Measurements from ENCODE around the gene FAM50A.

Gene FAM50A

DNA sequence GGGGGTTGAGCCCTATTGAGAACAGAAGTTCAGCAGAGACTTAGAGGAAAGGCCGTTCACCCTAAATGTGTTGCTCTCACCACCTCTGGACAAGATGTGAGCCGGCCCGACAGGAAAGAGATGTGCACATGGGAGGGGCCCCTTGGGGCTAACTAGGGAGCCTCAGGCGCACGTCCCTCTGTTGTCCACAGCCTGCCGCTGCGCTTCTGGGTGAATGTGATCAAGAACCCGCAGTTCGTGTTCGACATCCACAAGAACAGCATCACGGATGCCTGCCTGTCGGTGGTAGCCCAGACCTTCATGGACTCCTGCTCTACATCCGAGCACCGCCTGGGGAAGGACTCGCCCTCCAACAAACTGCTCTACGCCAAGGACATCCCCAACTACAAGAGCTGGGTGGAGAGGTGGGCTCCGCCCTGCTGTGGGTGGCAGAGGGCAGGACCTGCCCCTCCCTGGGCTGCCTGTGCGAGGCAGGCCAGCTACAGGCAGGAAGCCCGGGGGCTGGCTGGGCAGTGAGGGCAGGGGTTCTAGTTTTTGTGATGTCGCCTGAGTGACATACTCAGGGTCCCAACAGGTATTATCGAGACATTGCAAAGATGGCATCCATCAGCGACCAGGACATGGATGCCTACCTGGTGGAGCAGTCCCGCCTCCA is 27.1 kb downstream of the FAM50A start:
- Histone ChIP-seq H3K4me1 (ENCODE audit: insufficient read depth, low read length) (no peaks in the 10 kb centered on the region), H3K9me3 (ENCODE audit: control insufficient read depth, insufficient read depth, low read length) (no peaks in the 10 kb centered on the region), H3K9ac (ENCODE audit: low read depth, low read length) (no peak overlapping the region), H3K36me3 (ENCODE audit: insufficient read depth, low read length) (no peaks in the 10 kb centered on the region; the same call in 1 of the 2 replicates)

DNA sequence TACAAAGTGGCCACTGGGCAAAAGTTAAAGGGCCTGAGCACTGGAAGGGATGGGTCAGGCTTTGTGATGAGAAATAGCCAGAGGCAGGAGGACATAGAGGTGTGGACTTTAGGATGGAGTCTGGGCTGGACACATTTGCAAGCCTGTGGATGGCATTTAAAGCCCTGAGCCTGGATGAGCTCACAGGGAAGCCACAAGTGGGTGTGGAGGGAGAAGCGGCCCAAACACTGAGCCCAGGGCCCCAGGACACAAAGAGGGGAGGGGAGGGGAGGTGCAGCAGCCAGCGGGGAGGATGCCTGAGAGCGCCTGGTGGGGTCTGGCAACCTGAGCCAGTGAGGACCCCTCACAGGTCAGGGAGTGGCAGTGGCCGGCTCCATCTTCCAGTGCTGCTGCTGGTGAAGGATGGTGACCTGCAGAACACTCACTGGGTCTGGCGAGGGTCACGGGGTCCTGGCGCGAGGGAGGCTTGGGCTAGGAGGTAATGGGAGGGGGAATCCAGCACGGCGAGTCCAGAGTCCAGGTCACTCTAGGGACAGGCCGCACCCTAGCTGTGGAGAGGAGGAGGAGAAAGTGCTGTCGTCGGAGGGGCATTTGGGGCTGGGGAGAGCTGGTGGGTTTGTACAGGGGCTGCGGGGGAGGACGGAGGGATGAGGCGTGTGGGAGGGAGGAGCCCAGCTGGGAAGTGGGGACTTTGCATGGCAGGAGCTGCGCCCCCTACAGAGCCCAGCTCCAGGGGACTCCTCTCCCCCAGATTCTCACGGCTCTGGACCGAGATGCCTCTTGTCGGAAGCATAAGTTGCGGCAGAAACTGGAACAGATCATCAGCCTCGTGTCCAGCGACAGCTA is 28.1 kb downstream of the FAM50A start:
- no peaks in the 10 kb centered on the region; the same call in 1 of the 2 replicates for H3K36me3 ChIP-seq (ENCODE audit: insufficient read depth, low read length)
- H3K9me3 ChIP-seq (ENCODE audit: control insufficient read depth, insufficient read depth, low read length): no peaks in the 10 kb centered on the region
- H3K4me1 ChIP-seq (ENCODE audit: insufficient read depth, low read length): no peaks in the 10 kb centered on the region

DNA sequence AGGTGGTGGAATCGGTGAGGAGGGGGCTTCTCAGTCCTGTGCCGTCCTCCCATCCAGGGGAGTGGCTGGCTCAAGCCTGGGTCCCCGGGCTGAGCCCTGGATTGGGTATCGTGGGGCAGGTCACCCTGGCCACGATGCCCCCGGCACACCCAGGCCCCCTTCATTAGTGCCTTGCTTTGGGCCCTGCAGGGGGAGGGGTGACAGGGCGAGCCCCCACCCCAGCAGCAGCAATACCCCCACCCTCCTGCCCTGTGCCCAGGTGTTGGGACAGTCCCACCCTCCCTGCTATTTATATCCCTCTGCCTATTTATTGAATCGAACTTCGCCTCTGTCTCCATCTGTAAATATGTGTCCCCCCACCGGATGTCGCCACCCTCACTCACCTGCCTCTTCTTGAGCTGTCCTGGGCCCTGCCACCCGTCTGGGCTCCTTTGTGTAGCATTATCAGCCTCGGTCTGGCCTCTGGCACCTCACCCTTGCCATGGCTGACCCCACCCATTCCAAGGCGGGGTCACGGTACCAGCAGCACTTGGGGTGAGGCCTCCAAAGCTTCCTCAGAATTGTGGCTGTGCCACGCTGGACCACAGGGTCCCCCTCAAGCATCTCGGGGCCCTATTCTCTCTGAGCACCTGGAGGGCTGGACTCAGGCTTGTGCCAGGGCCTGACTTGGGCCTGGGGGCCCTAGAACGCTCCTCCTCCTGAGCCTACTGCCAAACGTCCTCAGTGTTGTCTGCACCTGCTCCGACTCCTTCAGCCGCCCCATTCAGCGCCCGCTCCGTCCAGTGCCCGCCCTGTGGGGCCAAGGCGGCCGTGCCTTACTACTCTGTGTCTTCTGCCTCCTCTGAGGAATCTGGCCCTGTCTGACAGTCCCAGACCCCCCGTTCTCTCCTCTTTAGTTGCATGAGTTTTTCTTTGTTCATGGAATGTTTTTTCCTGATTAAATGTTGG is 29.0 kb downstream of the FAM50A start:
- Histone ChIP-seq H3K4me1 (ENCODE audit: insufficient read depth, low read length) (no peaks in the 10 kb centered on the region), H3K9ac (ENCODE audit: low read depth, low read length) (no peak overlapping the region), H3K36me3 (ENCODE audit: insufficient read depth, low read length) (no peaks in the 10 kb centered on the region; the same call in 1 of the 2 replicates), H3K9me3 (ENCODE audit: control insufficient read depth, insufficient read depth, low read length) (no peaks in the 10 kb centered on the region)

More for the DNA sequence above, 28.1 kb downstream of the FAM50A start:
- no peak overlapping the region for H3K9ac ChIP-seq (ENCODE audit: low read depth, low read length)

DNA sequence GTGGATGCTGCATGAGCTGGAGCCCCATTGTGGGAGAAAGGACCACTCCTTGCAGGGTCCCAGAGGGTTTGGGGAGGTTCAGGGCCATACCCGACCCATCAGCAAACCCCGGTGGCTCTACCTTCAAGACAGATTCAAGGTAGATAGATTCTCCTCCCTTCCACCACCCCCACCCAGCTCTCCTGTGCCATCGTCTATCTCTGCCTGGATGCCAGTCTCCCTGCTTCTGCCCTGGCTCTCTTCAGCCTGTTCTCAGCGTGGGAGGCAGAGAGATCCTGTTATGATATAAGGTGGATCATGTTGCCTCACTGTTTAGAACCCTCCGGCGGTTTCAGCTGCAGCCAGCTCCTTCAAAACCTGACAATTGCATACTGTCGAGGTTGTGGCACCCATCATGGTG is 29.7 kb downstream of the FAM50A start:
- Histone ChIP-seq H3K9me3 (ENCODE audit: control insufficient read depth, insufficient read depth, low read length) (no peaks in the 10 kb centered on the region), H3K36me3 (ENCODE audit: insufficient read depth, low read length) (no peaks in the 10 kb centered on the region; the same call in 1 of the 2 replicates), H3K9ac (ENCODE audit: low read depth, low read length) (no peak overlapping the region), H3K4me1 (ENCODE audit: insufficient read depth, low read length) (no peaks in the 10 kb centered on the region)

DNA sequence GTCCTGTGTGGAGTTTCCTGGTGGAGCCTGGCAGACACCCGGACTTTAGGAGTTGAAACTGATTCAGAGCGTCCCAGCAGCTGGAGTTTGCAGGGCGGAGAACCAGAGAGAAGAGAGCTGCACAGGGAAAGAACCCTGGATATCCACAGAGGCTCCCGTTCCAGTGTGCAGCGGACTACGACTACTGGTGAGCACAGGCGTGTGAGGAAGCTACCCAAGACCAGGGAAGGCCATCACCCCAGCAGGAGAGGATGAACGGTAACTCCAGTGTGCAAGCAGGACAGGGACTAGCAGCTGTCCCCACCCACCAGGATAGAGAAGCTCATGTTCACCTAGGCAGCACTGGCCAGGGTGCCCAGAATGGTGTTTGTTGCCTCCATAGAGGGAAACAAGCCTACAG is 32.9 kb downstream of the FAM50A start:
- no peaks in the 10 kb centered on the region for H3K4me1 ChIP-seq (ENCODE audit: insufficient read depth, low read length)
- H3K36me3 ChIP-seq (ENCODE audit: insufficient read depth, low read length): no peaks in the 10 kb centered on the region
- no peak overlapping the region for H3K9ac ChIP-seq (ENCODE audit: low read depth, low read length)
- no peaks in the 10 kb centered on the region for H3K9me3 ChIP-seq (ENCODE audit: control insufficient read depth, insufficient read depth, low read length)

DNA sequence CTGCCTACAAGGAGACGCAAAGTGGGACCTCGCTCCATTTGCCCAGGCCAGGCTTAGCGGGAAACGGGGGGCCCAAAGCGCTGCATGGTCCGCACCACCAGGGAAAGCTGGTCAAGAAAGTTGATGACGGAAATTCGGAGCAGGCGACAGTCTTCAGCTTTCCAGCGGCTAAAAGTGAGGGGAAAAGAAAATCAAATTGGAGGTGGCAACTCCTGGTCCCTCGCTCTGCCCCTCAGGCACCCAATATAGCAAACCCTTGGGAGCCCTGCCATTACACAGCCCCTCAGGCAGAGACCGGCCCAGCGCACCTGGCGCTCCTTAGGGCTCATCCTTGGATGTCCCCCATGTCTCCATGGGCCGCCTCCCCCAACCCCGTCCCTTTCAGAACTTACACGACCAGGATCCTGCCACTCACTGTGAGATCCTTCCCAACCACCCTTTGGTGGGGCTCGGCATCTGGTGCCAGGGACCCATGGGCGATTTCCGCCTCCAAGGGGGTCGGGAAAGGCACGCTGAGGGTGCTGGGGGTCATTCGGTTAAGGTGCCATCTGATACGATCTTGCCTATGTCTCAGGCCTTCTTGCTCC is 34.0 kb downstream of the FAM50A start:
- no peaks in the 10 kb centered on the region for H3K4me1 ChIP-seq (ENCODE audit: insufficient read depth, low read length)

DNA sequence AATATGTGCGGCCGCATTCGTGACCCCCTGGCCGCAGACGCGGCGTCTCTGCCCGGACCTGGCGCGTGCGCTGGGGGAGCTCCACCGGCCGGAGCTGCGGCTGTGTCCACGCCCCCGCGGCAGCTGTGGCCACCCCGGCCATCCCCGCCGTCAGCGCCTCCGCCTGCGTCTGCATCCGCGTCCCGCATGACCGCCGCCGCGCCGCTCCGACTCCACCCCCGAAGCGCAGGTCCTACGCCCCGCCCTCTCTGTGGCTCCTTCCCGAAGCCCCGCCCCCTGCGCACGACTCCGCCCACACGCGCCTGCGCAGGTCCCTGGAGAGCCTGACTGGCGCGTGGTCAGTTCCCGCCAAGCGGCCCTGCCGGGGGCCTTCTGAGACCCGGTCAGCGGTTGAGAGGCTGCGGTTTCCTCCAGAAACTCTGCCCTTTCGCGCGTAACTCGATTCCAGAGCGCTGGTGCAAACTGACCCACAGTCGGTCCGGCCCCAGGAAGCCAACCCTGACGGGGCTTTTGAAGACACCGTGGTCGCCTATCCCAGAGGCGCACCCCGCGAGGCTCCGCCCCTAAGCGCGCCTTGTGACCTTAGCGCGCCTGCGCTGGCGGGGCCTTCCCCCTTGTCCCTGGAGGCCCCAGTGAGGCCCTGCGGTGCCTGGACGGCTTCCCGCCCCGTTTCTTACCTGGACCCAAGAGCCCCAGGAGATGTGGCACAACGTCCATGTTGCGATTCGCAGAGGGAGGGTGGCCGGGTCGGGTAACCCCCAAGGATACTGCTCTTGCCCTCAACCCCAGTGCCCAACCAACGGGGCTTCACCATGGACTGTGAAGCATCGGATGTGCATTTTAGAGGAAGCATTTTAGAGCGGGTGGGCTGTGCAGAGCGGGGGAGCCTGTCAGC is 35.0 kb downstream of the FAM50A start, which contains the start of gene LAGE3:
Gene LAGE3 (minus strand): TSS at position 554 of the 895 bp plus-strand sequence. CDS start 366 bp downstream, at position 188.
- H3K36me3 ChIP-seq (ENCODE audit: insufficient read depth, low read length): no peaks in the 10 kb centered on the region
- H3K4me1 ChIP-seq (ENCODE audit: insufficient read depth, low read length): no peaks in the 10 kb centered on the region
- peak within 1 kb of the TSS; percentile 47 for H3K9ac ChIP-seq (ENCODE audit: low read depth, low read length)
- H3K9me3 ChIP-seq (ENCODE audit: control insufficient read depth, insufficient read depth, low read length): no peaks in the 10 kb centered on the region

More for the DNA sequence above, 34.0 kb downstream of the FAM50A start:
- no peaks in the 10 kb centered on the region for H3K9me3 ChIP-seq (ENCODE audit: control insufficient read depth, insufficient read depth, low read length)
- H3K9ac ChIP-seq (ENCODE audit: low read depth, low read length): peak overlapping the region; percentile 47; the same call in 1 of the 2 replicates
- no peaks in the 10 kb centered on the region for H3K36me3 ChIP-seq (ENCODE audit: insufficient read depth, low read length)

DNA sequence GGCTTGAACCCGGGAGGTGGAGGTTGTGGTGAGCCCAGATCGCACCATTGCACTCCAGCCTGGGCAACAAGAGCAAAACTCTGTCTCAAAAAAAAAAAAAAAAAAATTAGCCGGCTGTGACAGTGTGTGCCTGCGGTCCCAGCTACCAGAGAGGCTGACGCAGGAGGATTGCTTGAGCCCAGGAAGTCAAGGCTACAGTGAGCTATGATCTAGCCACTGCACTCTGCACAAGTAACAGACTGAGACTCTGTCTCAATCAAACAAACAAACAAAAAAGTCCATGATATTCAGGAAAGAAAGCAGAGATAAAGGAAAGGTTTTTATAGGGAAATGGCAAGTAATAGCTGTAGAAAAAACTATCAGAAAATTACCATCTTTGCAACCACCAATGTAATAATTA is 37.3 kb downstream of the FAM50A start:
- no peaks in the 10 kb centered on the region for H3K4me1 ChIP-seq (ENCODE audit: insufficient read depth, low read length)
- H3K9me3 ChIP-seq (ENCODE audit: control insufficient read depth, insufficient read depth, low read length): no peaks in the 10 kb centered on the region
- no peaks in the 10 kb centered on the region for H3K36me3 ChIP-seq (ENCODE audit: insufficient read depth, low read length)
- H3K9ac ChIP-seq (ENCODE audit: low read depth, low read length): no peak overlapping the region

DNA sequence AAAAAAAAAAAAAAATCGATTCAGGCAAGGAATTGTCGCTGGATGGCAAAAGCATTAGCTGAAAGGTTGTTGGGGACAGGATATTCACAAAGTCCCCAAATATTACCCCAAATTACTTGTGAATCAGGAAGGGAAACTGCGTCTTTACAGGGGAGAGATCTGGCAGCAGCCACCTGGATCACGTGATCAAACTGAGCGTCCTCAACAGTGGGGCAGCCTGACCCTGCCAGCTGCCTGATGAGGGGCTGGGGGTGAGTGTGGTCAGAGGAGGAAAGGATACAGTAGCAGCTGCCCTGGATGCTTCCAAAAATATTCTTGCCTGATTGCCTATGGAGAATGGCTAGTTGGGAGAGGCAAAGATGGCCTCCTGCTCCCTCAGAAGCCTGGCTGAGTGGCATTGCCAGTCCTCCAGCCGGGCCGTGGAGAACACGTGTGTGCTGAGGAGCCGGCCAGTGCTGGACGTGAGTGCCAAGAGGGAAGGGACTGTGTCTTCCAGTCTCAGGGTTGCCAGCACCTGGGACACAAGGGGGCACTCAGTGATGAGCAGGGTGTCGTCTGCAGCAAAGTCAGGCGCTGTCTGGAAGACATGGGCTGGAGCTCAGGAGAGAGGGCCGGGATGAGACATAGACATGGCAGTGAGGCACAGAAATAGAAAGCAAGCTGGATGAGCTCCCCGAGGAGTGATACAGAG is 38.1 kb downstream of the FAM50A start:
- no peaks in the 10 kb centered on the region; the same call in 1 of the 2 replicates for H3K4me1 ChIP-seq (ENCODE audit: insufficient read depth, low read length)
- no peak overlapping the region for H3K9ac ChIP-seq (ENCODE audit: low read depth, low read length)
- no peaks in the 10 kb centered on the region for H3K36me3 ChIP-seq (ENCODE audit: insufficient read depth, low read length)
- no peaks in the 10 kb centered on the region for H3K9me3 ChIP-seq (ENCODE audit: control insufficient read depth, insufficient read depth, low read length)

DNA sequence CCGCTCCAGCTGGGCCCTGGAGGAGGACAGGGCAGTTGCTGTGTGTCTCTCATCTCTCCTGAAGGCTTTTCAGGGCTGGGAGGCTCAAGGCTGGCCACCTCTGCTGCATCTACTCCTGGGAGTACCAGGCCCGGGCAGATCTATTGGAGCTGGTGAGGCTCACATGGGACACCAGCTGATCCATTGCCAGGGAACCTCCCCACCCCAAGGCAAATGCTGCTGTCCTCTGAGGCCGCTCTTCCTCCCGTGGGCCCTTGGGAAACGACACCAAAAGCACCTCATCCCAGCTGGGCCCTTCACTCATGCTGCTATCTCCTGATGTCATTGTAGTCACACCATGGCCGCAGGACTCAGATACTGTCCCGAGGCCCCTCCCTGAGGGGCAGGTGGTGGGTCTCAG is 38.8 kb downstream of the FAM50A start:
- Histone ChIP-seq H3K9ac (ENCODE audit: low read depth, low read length) (no peak overlapping the region), H3K9me3 (ENCODE audit: control insufficient read depth, insufficient read depth, low read length) (no peaks in the 10 kb centered on the region), H3K36me3 (ENCODE audit: insufficient read depth, low read length) (no peaks in the 10 kb centered on the region), H3K4me1 (ENCODE audit: insufficient read depth, low read length) (no peaks in the 10 kb centered on the region; the same call in 1 of the 2 replicates)

DNA sequence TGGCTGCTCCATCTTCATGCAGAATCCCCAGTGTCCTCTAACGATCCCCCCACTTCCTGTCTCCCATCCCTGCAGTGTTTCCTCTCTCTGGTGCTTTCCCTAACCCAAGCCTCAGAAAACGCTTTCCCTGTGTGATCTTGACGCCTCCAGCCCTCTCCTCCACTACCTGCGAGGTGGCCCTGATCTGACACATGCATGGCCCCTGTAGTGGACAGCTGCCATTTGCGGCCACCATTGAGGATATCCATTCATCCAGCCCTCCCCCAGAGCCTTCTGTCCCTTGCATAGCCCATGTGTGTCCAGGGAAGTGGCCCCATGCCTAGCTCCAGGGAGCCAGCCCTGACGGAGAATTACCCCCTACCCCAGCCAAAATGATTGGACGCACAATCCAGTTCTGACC is 39.4 kb downstream of the FAM50A start:
- H3K9me3 ChIP-seq (ENCODE audit: control insufficient read depth, insufficient read depth, low read length): no peaks in the 10 kb centered on the region
- no peaks in the 10 kb centered on the region; the same call in 1 of the 2 replicates for H3K4me1 ChIP-seq (ENCODE audit: insufficient read depth, low read length)
- H3K9ac ChIP-seq (ENCODE audit: low read depth, low read length): no peak overlapping the region
- no peaks in the 10 kb centered on the region; the same call in 1 of the 2 replicates for H3K36me3 ChIP-seq (ENCODE audit: insufficient read depth, low read length)

DNA sequence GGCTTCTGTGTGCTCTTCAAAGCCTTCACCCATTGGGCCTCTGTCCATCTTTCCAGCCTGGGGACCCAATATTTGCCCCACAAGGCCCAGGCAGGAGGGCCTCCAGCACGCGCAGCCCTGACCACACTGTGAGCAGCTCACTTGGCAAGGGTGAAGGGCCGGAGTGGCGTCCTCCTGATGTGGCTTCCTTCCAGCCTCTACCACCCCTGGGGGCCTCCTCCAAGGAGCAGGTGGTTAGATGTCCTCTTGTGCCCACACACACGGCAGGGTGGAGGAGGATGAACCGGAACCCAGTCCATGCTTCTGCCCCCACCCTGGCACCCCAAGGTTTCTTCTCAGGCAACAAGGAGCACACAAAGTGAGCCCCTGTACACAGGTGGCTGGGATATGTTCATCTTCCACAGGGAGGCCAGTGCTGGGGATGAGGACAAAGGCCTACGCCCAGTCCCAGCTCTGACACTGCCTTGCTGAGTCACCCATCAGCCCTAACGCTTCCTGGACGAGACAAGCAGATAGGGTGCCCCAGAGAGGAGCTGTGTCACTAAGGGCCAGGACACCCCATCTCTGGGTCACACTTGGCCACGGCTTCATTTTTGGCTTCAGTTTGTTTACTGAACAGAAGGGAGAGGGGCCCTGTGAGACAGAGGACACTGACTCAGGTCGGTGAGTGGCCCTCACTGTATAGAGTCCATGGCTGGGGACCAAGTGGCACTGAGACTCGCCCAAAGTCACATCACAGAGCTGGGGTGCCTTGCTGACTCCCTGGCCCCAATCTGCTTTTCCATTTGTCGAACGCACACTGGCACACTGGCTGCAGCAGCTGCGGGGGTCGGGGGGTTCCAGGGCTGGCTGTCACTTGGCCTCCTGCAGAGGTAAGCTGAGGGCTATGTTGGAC is 40.6 kb downstream of the FAM50A start:
- no peaks in the 10 kb centered on the region for H3K9me3 ChIP-seq (ENCODE audit: control insufficient read depth, insufficient read depth, low read length)

More for the DNA sequence above, 40.6 kb downstream of the FAM50A start:
- Histone ChIP-seq H3K4me1 (ENCODE audit: insufficient read depth, low read length) (no peaks in the 10 kb centered on the region; the same call in 1 of the 2 replicates), H3K36me3 (ENCODE audit: insufficient read depth, low read length) (no peaks in the 10 kb centered on the region; the same call in 1 of the 2 replicates), H3K9ac (ENCODE audit: low read depth, low read length) (no peak overlapping the region)

All from ES-I3 (cell line).